HS-27A (cell line): ENCODE measurements around the gene AFAP1L2.
"Not testable (repeated sequence)": the region's sequence is repeated elsewhere in the genome, so short reads cannot be mapped to it uniquely, and the experiment has no call there.

Experiments used
- DNase-seq: peaks from one replicate; pipeline ENCODE4 v3.0.0-alpha.2; 2012; ENCODE audit warnings: low read depth, missing footprints

Gene AFAP1L2

DNA sequence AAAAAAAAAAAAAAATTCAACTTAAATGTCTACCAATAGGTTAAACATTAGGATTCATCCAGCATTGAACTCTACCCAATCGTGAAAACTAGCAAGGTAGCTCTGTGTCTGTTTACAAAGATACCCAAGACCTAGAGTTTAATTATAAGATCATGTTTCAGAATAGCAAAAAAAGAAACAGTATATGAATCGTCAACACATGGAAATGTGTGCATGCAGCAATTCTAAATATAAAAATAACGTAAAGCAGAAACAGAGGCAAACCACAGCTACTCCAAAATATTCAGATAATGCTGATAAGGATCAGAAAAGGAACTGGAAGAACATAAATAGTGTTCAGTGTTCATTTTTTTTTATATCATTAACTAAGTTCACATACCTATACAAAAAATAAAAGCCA is 68.7 kb downstream of the AFAP1L2 start:
- DNase-seq: no peak

DNA sequence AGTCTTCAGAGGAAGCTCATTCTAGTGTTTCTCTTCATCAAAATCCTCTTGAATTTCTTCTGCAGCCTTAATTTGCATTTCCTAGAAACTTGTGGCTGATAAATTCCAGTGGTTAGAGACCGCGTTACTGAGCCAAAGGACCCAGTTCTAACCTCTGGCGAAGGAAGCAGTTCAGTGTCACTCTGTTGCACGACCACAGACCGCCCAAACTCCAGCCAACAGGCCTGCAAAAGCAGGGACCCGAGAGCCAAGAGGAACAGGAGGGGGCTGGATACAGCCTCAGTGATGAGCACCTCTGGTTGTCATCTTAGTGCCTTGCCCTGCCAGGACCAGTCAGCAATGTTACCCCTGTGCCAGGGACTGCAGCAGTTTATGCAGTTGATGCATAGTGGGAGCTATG is 70.0 kb downstream of the AFAP1L2 start:
- DNase-seq: no peak

DNA sequence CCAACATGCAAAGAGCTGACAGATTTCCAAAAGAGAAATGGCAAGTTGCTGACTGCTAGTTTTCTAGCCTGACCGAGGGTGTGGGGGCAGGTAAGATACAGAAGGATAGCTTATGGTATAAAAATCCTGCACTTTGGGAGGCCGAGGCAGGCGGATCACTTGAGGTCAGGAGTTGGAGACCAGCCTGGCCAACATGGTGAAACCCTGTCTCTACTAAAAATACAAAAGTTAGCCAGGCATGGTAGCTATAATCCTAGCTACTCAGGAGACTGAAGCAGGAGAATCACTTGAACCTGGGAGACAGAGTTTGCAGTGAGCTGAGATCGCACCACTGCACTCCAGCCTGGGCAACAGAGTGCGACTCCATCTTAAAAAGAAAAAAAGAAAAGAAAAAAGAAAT is 70.9 kb downstream of the AFAP1L2 start:
- DNase-seq: not testable (repeated sequence)

DNA sequence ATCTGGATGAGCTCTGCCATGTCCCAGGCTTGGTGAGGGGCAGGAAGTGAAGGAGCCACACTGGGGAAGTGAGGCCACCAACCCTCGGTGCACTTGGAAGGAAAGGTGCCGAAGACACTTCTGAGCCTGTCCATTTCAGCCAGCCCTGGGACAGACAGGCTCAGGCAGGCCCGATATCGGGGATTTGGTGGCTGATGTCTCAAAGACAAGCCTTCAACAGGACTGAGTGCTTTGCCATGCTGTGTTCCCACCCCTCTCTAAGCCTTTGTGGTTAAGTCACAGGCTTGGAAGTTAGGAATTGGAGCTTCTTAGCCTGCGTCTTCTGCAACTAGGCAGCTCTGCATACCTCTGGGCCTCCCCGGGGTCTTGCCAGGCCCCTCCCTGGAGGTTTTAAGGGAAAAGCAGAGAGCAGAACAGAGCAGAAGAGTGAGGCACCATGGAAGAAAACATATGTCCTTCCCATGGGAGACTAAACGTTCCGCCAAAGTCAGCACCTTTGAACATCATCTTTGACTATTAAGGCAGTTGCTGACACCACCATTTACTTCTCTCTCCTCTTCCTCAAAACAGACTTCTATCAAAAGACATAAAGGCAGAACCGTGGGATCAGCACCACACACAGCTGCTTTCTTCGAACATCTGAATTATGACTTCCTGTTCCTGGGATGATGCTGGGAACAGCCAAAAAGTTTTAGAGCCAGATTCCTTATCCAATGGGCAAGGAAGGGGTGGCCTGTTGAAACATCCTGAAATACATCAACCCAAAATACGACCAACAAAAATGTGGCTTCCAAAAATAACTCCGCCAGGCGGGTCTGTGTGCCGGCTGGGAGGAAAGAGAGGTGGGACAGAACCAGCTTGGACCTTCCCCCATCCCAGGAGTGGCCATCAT is 71.8 kb downstream of the AFAP1L2 start:
- DNase-seq: no peak

DNA sequence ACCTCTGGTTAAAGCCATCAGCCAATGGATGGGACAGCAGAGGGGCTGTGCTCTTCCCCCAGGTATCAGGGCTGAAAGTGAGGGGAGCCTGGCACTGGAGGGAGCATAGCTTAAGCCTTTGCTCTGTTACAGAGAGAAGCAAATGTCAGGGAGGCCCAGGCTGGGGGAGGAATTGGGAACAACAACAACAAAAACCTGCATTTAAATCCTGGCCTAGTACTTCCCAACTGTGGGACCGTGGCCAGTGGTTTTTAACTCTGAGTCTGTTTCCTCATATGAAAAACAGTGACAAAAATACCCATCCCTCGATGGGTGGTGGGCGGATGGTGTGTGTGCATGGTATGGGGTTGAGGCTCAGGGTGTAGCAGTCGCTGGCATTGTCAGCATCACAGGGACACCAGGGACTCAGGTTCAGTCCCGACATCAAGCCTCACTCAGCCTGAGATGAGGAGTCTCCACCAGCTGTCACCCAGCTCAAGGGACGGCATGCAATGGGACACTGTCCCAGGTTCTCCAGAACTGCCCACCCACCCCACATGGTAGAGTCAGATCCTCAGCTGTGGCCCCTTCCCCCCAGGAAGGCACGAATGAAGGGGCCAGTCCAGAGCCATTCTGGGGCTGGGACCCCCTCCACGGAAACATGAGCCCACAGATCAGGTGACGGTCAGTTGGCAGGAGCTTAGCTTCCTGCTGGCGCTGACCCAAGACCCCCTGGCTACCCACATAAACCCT is 74.5 kb downstream of the AFAP1L2 start:
- no peak for DNase-seq

DNA sequence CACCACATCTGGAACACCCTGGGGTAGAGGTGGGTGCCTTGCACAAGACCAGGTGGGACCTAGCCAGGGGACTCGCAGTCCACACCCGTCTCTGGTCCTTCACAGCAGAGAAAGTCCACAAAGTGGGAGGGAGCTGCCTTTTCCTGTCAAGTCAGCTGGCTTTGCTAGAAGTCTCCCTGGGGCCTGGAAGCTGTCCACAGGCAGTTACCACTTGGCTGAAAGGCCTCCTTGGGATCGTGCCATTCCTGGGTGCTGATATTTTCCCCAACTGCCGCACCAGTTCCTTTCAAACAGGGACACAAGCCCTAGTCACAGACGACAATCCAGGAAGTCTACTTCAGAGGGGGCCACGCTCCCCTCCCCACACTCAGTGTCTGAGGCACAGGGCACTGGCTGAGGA is 75.4 kb downstream of the AFAP1L2 start:
- no peak for DNase-seq

DNA sequence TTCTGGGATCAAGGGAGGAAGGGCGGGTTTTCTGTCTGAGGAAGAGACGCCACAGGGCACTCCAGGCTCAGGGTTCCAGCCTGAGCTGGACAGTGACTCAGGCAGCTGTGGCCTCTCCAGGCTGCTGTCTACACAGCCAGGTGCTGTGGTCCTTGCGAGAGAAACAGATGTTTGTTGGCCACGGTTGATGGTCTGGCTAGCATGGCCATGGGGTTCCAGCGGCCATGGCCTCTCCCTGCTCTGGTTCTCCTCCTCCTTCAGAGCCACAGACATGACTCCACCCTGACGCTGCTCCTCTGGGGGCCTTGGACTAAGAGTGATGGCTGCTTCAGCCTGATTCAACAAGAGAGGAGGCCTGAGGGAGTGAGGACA is 75.9 kb downstream of the AFAP1L2 start:
- DNase-seq: no peak

DNA sequence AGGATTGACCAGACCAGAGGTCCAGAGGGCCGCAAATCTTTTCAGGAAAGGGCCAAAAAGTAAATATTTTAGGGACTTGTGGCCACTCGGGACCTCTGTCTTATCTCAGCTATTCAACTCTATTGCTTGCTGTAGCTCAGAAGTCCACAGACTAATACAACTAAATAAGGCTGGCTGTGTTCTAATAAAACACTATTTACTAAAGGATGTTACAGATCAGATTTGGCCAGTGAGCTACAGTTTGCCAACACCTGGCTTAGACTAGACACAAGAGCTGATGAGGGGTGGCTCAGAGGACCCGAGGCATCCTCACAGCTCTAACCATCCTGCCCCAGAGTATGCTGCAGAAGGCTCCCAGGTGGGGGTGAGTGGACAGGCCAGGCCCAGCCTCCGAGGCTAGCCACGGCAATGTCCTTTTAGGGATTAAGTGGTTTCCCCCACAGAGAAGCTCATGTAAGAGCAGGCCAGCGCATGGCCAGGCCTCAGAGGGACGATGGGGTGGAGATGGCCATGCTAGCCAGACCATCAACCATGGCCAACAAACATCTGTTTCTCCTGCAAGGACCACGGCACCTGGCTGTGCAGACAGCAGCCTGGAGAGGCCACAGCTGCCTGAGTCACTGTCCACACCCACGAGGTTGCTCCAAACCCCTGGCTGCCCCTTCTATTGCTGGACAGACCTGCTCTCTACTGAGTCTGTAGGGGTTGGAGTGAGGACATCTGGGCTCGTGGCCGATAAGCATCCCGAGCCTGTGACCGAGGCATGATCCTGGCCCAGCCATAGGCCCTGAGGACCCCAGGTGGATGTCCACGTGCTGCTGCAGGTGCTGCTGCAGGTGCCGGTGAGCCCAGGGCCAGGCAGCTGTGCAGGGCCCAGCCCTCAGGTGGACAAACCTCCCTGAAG is 76.5 kb downstream of the AFAP1L2 start:
- DNase-seq: no peak

DNA sequence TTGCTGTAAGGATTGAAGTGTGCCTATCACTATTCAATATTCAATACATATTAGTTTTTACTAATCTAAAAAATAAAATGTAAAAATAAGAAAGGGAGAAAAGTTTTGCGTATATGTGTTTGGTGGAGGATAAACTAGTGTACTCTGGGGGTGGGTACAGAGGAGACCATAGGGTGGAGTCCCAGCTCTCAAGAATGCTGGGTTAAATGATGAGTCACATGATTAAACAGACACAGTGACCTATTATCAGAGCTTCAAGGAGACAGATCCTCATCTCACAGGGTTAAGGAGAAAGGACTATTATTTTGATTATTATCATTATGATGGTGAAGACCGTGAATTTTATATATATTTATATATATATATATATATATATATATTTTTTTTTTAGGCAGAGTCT is 77.5 kb downstream of the AFAP1L2 start:
- no peak for DNase-seq

DNA sequence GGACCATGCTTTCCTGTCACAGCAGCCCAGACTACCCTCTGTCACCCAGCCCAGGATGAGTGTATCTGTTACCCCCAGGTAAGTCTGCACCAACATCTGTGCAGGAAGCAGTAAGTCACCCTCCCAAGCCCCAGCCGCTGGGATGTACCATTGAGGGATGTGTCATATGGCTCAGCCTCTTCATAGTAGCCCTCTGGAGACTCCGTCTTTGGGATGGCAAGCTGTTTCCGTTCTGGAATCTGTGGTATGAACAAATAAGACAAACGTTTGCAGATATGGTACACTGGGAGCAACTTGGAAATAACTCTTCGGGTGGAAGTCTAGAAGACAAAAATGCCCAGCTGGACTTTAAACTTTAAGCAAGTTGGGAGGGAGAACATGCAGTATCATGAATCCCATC is 81.3 kb downstream of the AFAP1L2 start:
- no peak for DNase-seq

DNA sequence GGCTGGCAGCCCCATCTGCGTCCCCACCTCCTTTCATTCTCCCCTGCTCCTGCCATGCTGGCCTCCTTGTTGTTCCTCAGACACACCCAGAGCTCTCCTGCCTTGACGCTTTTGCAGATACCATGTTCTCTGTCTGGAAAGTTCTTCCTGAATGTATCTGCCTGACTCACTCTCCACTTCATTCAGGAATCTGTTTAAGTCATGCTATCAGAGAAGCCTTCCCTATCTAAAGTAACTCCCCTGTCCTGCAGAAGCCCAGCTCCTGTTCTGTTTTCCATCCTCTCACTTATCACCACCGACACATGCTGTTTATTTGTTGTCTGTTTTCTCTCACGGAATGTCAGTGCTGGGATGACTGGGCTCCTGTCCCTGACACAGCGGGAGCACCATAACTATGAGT is 82.0 kb downstream of the AFAP1L2 start:
- no peak for DNase-seq

DNA sequence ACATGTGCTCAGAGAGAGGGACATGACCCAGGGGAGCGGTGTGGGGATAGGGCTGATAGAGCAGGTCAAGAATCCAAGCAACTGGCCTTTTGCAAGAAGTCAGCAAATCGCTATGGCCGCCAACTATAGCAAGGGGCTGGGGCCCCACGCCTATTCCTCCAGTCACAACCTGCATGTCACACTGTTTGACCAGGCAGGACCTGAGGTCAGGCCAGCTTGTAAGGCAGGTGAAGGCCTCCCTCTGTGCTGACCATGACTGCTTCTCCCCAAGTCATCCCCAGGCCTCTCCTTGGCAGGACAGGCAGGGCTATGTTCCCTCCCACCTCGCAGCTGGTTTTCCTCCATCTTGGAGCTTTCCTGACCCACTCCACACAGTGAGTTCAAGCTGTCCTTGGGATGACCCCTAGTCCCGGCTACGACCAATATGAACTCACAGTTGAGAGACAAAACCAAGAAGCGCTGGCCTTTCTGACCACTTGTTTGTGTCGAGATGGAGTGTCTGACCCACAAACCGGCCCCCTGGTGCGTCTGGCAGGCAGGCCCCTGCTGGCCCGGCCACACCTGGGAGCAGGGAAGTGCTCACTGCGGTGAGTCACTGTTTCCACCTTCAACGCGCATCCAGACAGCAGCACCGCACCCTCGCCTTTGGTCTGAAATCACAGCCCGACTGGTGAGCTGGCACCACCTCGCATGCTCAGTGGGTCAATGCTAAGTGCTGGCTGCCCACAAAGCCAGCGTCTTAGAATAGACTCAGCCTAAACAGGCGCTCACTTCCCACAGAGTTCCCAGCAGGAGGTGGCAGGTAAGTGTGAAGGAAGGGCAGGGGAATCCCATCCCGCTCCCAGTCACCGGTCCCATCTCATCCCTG is 83.8 kb downstream of the AFAP1L2 start:
- no peak for DNase-seq

DNA sequence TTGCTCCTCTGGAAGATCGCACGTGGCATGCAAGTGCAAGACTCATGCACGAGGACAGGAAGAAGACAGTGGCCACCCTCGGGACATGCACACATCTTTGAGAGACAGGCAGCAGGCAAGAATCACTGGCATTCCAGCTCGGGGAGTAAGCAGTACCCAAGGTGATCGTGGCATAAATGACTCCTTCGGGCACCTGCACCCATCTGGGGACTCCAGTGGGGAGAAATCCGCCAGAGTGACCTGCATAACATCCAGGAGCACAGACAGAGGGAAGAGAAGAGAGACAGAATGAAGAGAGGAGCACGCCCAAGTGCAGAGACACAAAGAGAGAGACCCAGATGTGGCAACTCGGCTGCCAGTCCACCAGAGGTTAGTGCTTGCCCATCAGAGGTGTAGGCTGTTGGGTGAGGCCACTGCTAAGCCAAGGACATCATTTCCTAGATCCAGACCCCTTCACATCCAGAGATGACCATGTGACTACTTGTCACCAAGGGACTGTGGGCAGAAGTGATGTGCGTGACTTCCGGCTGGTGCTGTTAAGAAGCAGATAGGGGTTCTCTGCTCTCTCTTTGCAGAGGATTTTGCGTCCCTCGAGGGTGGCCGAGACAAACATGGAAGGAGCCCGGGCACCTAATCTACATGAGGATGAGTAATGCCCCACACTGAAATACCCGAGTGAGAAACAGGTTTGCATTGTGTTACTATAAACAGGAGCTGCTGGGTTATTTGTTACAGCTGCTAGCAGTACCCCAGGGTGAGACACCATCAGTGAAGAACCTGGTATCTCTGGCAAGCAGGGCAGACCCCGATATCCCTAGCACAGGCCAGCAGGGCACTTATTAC is 84.7 kb downstream of the AFAP1L2 start:
- DNase-seq: no peak

DNA sequence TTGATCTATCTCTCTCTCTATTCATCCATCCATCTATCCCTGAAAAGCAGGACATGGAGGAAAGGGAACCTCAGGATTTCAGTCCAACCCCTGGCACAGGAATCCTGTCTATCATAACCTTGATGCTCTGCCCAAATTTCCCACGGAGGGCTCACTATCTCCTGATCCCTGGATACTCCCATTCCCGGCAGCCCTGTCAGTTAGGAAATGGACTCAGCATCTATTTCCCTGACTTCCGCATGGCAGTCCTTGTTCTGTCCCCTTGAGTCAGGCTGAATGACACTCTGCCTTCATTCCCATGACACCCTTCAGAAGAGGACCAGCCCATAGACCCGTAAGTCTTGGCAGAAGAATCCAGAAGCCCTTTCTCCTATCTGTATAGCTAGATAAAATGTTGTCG is 87.6 kb downstream of the AFAP1L2 start:
- DNase-seq: no peak

DNA sequence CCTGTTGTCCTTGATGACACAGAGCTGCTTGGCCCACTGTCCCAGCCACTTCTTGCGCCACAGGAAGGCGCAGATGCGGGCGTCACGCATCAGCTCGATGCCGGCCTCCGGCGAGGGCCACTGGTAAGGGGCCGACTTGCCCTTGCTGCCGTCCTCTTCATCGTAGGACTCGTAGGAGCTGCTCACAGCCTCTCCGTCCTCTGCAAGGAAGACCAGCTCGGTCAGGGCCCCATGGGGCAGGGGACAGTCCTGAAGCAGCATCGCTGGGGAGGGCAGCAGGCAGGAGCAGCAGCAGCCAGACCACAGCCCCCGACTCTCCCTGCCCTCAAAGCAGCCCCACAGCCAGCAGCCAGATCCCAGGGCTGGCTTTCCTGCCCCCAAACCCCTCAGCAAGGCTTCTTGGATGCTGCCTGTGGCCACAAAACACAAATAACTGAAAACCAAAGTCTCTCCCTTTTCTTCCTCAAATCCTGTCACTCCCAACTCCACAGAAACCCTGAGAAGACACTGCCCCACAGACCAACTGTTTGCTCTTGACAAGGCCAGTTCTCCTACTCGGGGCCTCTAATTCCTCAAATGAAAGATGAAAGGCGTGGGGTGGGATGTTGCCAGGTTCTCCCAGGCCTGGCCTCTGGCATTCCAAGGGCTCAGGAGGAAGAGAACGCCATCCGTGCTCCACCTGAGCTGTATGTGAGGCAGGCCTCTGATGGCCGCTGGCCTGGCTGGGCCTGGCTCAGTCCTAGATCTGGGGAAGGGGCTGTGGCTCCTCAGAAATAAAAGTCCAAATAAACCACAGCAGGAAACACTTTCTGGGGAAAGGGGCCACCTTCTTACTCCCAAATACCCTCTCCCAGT is 88.5 kb downstream of the AFAP1L2 start:
- DNase-seq: no peak

DNA sequence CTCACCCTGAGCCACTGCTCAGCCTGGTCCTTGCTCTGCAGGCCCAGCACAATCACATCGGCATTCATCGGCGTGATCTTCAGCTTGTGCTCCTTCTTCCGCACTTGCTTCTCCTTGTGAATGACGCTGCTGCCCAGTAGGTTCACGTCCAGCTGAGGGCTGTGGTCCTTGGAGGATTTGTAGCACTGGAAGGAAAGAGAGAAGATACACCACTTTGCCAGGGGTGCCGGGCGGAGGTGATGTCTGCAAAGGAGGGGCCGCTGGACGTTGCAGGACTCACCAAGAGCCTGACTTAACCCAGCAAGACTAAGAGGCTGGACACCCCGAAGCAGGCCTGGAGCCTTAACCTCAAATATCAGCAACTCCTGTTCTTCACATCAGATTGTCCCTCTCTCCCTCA is 90.4 kb downstream of the AFAP1L2 start:
- no peak for DNase-seq

DNA sequence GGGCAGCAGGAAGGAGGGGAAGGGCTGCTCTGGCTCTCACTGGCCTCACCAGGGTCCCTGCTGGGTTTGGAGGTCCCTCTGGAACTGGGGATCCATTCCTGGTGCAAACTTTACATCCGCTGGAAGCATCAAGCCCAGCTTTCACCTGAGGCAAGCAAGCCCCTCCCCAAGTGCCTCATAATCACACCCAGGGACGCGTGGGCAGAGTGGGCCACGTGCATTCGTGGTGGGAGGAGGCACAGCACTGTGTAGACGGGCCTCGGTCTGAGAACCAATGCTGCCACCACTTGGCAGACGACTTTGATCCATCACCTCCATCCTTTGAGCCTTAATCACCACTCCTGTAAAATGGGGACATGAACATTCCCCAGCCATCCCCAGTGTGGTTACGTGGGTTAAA is 91.2 kb downstream of the AFAP1L2 start:
- no peak for DNase-seq

DNA sequence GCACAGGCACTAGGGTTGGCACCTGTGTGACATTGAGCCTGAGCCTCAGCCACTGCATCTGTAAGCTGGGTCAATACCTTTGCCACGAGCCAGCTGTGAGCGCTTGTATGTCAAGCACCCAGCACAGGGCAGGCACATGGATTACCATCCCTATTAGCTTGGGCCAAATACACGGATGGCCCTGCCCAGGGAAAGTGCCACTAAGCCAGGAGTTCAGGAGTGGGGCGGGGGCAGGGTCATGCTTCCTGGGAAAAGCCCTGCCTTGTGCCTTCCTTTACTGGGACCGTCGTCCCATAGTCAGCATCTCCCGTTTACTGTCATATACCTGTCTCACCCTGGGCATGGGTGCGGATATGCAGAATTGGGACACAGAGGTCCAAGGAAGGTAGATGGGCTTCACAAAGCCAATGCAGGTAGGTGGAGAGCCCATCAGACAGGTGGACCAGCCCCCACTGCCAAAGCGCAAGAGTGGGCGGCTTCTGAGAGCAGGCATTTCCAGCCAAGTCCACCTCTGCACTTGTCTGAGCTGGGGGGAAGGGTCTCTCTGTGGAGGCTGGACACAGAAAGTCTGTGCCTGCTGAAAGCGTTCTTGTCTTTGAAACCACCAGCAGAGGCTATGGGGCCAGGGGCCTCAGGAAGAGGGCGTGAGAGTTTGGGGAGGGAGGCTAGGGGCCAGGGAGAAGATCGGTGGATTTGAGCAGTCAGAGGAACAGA is 92.6 kb downstream of the AFAP1L2 start:
- DNase-seq: no peak

DNA sequence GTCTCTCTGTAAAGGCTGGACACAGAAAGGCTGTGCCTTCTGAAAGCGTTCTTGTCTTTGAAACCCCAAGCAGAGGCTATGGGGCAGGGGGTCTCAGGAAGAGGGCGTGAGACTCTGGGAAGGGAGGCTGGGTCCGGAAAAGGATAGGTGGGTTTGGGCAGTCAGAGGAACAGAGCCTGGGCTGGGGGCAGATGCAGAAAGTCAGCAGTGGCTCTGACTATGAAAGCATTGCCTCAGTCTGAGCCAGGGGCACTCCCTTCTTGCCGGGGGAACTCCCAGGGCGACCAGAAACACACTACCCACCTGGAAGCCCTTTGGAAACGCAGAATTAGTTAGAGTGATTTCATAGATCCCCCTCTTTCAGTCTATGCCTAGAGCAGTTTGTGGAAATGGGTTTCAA is 93.3 kb downstream of the AFAP1L2 start:
- no peak for DNase-seq
